K562 (cell line): ENCODE data around the gene CENPE. TPM values are rescaled to one million over a fixed set of nuclear protein-coding genes. Genes with fewer than 3 reads are reported as not detected.

ENCODE experiments used
- BRCA1 ChIP-seq, 2 experiments: fragments of 450-650 bp in 1 of 2; sonication (generic) in 1 of 2; formaldehyde crosslinking in 1 of 2; IDR thresholded peaks; 2 replicates each; pipeline versions ENCODE4 v1.5.0 to v1.6.1; 2017 to 2020; ENCODE audit warnings: mild to moderate bottlenecking in 1 of 2, missing genetic modification reagents in 1 of 2
- CBFA2T2 ChIP-seq: fragments of 450-650 bp; conservative IDR thresholded peaks from 2 replicates; pipeline ENCODE4 v1.6.1; 2017; ENCODE audit warnings: mild to moderate bottlenecking
- CC2D1A ChIP-seq: fragments of 450-650 bp; IDR thresholded peaks from 2 replicates; pipeline ENCODE4 v1.6.1; 2017; ENCODE audit warnings: mild to moderate bottlenecking
- CHD1 ChIP-seq: fragments of 200-600 bp; sonication (generic); IDR thresholded peaks from one replicate; pipeline ENCODE4 v1.6.1; 2012; ENCODE audit warnings: mild to moderate bottlenecking, moderate library complexity, low read length, inconsistent platforms
- E2F3 ChIP-seq: fragments of 250-450 bp; sonication (Bioruptor Pico); IDR thresholded peaks from 2 replicates; pipeline ENCODE4 v1.4.0; 2020; ENCODE audit warnings: mild to moderate bottlenecking
- ELF2 ChIP-seq: fragments of 250-450 bp; sonication (Bioruptor Pico); IDR thresholded peaks from 2 replicates; pipeline ENCODE4 v1.5.0; 2021; ENCODE audit warnings: mild to moderate bottlenecking
- FOXM1 ChIP-seq, 2 experiments: fragments of 450-650 bp in 1 of 2; sonication (generic) in 1 of 2; formaldehyde crosslinking in 1 of 2; IDR thresholded peaks; 2 replicates each; pipeline versions ENCODE4 v1.6.1 to v1.9.0; 2017 to 2022; ENCODE audit warnings: low read depth in 2 of 2, mild to moderate bottlenecking in 2 of 2, missing genetic modification reagents in 1 of 2, moderate library complexity in 1 of 2
- HMG20A ChIP-seq: fragments of 450-650 bp; formaldehyde crosslinking; conservative IDR thresholded peaks from 2 replicates; pipeline ENCODE4 v1.4.0; 2020; ENCODE audit warnings: mild to moderate bottlenecking, mixed read lengths
- IFI16 ChIP-seq: fragments of 250-450 bp; sonication (Bioruptor Pico); IDR thresholded peaks from 2 replicates; pipeline ENCODE4 v2.1.2; 2022; ENCODE audit warnings: mild to moderate bottlenecking, inconsistent platforms
- MCM3 ChIP-seq: fragments of 450-650 bp; IDR thresholded peaks from 2 replicates; pipeline ENCODE4 v1.6.1; 2016
- MYC ChIP-seq, 2 experiments: fragments of 250-450 bp in 1 of 2; sonication (Bioruptor Pico) in 1 of 2; IDR thresholded peaks; 2 replicates each; pipeline versions ENCODE4 v1.5.1 to v1.6.1; 2012 to 2021; ENCODE audit warnings: low read depth in 2 of 2, borderline replicate concordance in 1 of 2, improper control_type of control experiment in 1 of 2, low read length in 1 of 2, mild to moderate bottlenecking in 1 of 2, moderate library complexity in 1 of 2
- NFXL1 ChIP-seq: fragments of 450-650 bp; formaldehyde crosslinking; IDR thresholded peaks from 2 replicates; pipeline ENCODE4 v1.4.0; 2021; ENCODE audit warnings: mild to moderate bottlenecking
- POLR2AphosphoS2 ChIP-seq: IDR thresholded peaks from 2 replicates; pipeline ENCODE4 v1.6.1; 2012; ENCODE audit warnings: low read length, improper control_type of control experiment
- RBM22 ChIP-seq: fragments of 200-400 bp; formaldehyde crosslinking; IDR thresholded peaks from 2 replicates; pipeline ENCODE4 v1.6.1; 2018; ENCODE audit warnings: low read length, low read depth; ENCODE audit not compliant: poor library complexity, severe bottlenecking
- SNIP1 ChIP-seq: fragments of 450-650 bp; IDR thresholded peaks from 2 replicates; pipeline ENCODE4 v1.7.1; 2017; ENCODE audit warnings: low read depth, mild to moderate bottlenecking
- SRSF9 ChIP-seq: fragments of 200-400 bp; formaldehyde crosslinking; IDR thresholded peaks from 2 replicates; pipeline ENCODE4 v1.6.1; 2017; ENCODE audit warnings: low read depth, low read length, borderline replicate concordance
- TBP ChIP-seq: optimal IDR thresholded peaks from 2 replicates; pipeline ENCODE3; 2011; ENCODE audit warnings: low read depth, low read length, improper control_type of control experiment
- TSC22D4 ChIP-seq: fragments of 450-650 bp; IDR thresholded peaks from 2 replicates; pipeline ENCODE4 v1.6.1; 2016; ENCODE audit warnings: missing genetic modification characterization, missing biosample characterization, control low read depth
- ZNF212 ChIP-seq: fragments of 450-650 bp; formaldehyde crosslinking; IDR thresholded peaks from 2 replicates; pipeline ENCODE4 v1.4.0; 2020; ENCODE audit warnings: mild to moderate bottlenecking
- ZNF408 ChIP-seq: fragments of 250-450 bp; sonication (Bioruptor Pico); IDR thresholded peaks from 2 replicates; pipeline ENCODE4 v1.4.0; 2020; ENCODE audit warnings: low read depth, mild to moderate bottlenecking, moderate library complexity
- polyA plus RNA-seq, 8 experiments: library from polyadenylated mRNA; depleted of rRNA in 4 of 8; stranded (reverse) in 5 of 8; unstranded in 3 of 8; fragments of >200 nt; fragmentation: Nextera tagmentation in 2 of 8; fragmentation: Illumina TruSeq in 1 of 8; extraction: Ambion mirVana in 2 of 8; extraction: Trizol in 1 of 8; gene quantifications; 2 replicates each; pipeline versions ENCODE4 v1.2.1 to v1.2.3, GENCODE V29; 2011 to 2014; ENCODE audit warnings: inconsistent platforms in 1 of 8, missing spikeins in 1 of 8
- total RNA-seq, 7 experiments: library from RNA; depleted of rRNA in 6 of 7; stranded (reverse); fragments of >200 nt in 6 of 7; fragmentation: Illumina TruSeq in 2 of 7; extraction: Trizol in 2 of 7; gene quantifications; 2 replicates each; pipeline versions ENCODE4 v1.2.1 to v1.2.3, GENCODE V29; 2011 to 2021; ENCODE audit warnings: low replicate concordance in 1 of 7
- TF ChIP-seq, protein P1 (sequence below), 2 experiments: fragments of 450-650 bp; IDR thresholded peaks; 2 replicates each; pipeline ENCODE4 v1.6.1; 2016; ENCODE audit warnings: mild to moderate bottlenecking in 2 of 2, borderline replicate concordance in 1 of 2, low read depth in 1 of 2, moderate library complexity in 1 of 2

CENPE gene
- total and polyA plus RNA-seq, 9 of the 15 experiments (the other 6 are each of a cell fraction or from before 2014, with no cell fraction given), result 9.9 to 53.2 (median 27.4) TPM

DNA sequence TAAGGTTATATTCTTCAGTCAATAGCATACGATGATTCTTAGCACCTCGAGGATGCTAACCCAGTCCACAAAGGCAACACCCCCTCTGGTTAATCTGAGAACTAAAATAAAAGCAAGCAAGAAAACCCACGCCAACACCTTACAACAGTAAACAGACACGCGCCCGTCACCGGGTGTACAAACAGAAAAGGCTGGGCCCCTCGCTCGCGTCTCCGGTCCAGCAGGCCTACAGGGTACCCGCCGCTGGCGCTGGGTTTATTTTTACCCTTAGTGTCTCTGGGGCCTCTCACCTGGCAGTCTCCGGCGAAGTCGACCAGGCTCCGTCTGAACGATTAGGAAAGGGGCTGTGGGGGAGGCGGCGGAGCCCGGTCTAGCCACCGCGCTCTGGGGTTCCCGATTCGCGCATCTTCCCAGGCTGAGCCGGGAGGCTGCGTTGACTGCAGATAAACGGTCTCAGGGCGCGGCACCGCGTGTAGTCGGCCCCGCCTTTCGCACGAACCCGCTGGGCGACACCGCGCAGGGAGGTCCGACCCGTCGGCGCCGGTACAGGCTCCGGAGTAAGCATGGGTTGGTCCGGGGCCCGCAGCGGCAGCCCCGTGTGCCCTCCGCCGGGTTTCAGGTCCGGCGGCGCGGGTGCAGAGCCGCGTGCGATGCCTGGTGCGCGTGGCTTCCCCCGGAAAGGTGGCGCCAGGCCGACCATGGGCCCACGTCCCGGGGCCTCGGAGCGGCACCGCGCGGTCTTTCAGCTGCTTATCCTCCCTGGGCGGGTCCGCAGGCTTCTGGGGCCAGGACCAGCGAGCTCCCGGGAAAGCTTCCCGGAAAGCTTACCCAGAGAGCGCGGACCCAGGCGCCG is 122.0 kb downstream of the CENPE start (continued):
- TF ChIP-seq, protein P1, sequence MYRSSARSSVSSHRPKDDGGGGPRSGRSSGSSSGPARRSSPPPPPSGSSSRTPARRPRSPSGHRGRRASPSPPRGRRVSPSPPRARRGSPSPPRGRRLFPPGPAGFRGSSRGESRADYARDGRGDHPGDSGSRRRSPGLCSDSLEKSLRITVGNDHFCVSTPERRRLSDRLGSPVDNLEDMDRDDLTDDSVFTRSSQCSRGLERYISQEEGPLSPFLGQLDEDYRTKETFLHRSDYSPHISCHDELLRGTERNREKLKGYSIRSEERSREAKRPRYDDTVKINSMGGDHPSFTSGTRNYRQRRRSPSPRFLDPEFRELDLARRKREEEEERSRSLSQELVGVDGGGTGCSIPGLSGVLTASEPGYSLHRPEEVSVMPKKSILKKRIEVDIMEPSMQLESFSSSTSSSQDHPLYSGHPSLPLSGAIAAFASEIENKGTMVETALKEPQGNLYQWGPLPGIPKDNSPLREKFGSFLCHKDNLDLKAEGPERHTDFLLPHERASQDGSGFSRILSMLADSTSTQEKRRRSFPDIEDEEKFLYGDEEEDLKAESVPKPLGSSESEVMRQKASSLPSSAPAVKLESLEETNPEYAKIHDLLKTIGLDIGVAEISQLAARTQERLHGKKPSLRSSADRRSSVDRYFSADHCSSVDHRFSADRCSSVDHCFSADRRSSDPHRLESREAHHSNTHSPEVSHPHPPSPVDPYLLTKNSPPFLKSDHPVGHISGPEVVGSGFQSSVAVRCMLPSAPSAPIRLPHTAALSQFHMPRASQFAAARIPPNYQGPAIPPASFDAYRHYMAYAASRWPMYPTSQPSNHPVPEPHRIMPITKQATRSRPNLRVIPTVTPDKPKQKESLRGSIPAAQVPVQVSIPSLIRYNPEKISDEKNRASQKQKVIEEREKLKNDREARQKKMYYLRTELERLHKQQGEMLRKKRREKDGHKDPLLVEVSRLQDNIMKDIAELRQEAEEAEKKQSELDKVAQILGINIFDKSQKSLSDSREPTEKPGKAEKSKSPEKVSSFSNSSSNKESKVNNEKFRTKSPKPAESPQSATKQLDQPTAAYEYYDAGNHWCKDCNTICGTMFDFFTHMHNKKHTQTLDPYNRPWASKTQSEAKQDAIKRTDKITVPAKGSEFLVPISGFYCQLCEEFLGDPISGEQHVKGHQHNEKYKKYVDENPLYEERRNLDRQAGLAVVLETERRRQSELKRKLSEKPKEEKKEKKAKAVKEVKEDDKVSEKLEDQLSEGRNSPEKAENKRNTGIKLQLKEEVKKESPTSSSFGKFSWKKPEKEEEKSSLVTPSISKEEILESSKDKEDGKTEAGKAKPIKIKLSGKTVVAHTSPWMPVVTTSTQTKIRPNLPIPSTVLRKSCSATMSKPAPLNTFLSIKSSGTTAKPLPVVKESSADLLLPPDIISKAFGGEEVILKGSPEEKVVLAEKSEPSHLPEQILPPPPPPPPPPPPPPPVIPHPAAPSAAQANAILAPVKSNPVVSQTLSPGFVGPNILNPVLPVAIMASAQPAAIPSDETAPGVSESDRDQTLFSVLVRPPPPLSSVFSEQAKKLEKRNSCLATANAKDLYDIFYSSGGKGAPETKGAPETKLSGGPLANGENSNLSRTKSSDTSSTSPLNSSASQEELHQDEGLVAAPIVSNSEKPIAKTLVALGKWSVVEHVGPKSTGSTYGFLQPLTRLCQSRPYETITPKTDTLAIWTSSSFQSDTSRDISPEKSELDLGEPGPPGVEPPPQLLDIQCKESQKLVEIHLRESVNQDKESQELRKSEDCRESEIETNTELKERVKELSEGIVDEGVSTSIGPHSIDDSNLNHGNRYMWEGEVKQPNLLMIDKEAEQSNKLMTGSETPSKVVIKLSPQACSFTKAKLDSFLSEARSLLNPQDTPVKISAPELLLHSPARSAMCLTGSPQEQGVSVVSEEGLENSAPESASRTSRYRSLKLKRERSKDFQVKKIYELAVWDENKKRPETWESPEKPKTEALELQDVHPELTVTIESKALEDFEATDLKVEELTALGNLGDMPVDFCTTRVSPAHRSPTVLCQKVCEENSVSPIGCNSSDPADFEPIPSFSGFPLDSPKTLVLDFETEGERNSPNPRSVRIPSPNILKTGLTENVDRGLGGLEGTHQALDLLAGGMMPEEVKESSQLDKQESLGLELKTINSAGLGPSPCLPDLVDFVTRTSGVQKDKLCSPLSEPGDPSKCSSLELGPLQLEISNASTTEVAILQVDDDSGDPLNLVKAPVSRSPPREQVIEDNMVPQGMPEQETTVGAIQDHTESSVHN (IDR thresholded peaks at IDR 0.05; ENCODE audit: borderline replicate concordance in 1 of 2, low read depth in 1 of 2), result no peak
- TF ChIP-seq NFXL1 (CRISPR knock-in tag) (no peak), ZNF408 (CRISPR knock-in tag) (no peak), ZNF212 (CRISPR knock-in tag) (no peak), MYC (IDR thresholded peaks at IDR 0.05; ENCODE audit: low read depth, low read length) (peak; percentile 96), MYC (CRISPR knock-in tag; IDR thresholded peaks at IDR 0.05; ENCODE audit: borderline replicate concordance, low read depth) (no peak), FOXM1 (IDR thresholded peaks at IDR 0.05; ENCODE audit: low read depth) (no peak), FOXM1 (CRISPR knock-in tag; IDR thresholded peaks at IDR 0.05; ENCODE audit: low read depth) (peak; percentile 85), HMG20A (CRISPR knock-in tag) (no peak), TSC22D4 (tag) (no peak), POLR2AphosphoS2 (no peak), IFI16 (CRISPR knock-in tag) (no peak), E2F3 (CRISPR knock-in tag) (0 out of 2 replicates have a peak, but pooled peaks have one; percentile 21), SNIP1 (no peak), BRCA1 (IDR thresholded peaks at IDR 0.05) (no peak), BRCA1 (CRISPR knock-in tag; IDR thresholded peaks at IDR 0.05) (no peak), CC2D1A (no peak), MCM3 (no peak), CHD1 (peak; percentile 48), SRSF9 (no peak), TBP (peak; percentile 41), CBFA2T2 (0 out of 2 replicates have a peak, but pooled peaks have one; percentile 4), RBM22 (no peak), ELF2 (CRISPR knock-in tag) (no peak)
